Effector CD4-positive, alpha-beta T cell (primary cell): Measurements from ENCODE around the gene SPATA2.
"Not testable (repeated sequence)": the region's sequence is repeated elsewhere in the genome, so short reads cannot be mapped to it uniquely, and the experiment has no call there.

Experiments
- DNase-seq: peaks from one replicate; pipeline ENCODE4 v3.0.0-alpha.2; 2020

Gene SPATA2

DNA sequence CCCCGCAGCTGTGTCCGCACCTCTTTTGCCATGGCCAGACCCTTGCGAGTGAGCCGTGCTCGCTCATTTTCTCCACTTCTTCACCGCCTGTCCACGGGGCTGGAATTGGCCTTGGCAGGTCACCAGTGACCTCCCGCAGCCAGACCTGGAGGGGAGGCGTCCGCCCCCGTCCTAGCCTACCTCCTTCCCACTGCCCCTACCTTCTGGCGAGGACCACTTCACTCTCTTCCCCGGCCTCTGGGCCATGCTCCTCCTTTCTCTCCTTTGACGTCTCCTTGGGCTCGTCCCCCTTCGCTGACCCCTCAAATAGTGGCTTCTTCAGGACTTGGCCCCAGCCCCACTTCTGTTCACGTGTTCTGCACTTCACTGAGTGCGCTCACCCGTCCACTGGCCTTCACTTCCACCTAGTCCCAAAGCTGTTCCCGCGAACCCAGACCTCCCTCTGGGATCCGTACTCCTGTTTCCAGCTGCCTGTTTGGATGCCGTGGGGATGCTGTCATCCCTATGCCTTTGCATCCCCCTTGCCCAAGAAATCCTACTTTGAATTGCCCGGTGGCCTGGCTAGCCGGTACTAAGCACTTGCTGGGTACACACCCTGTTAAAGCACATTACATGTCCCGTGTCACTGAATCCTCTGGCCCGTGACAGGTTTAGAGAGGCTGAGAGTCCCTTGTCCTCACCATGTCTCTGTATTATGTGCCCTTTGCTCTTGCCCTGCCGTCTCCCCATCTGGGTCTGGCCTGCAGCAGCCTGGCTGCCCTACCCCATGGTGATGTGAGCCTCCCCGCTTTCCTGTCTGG lies 33.0 kb downstream of the SPATA2 start:
- no peak for DNase-seq

GRCh38 chr20:49880724-49881445 lies 34.4 kb downstream of the SPATA2 start:
- no peak for DNase-seq

DNA sequence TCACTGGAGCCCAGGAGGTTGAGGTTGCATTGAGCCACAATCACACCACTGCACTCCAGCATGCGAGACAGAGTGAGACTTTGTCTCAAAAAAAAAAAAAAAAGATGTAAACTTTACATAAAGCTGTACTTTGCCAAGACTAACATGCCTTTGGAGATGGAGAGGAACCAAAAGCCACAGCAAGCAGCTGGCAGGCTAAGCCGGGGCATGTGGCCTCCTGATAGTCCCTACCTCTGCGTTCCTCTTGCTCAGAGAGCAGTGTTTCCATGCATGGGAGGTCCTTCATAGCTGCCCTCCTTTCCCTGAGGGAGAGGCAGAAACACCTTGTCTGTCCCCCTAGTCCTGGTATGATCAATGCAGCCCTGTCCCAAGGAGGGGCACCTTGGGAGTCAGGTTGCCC lies 35.2 kb downstream of the SPATA2 start:
- DNase-seq: no peak

DNA sequence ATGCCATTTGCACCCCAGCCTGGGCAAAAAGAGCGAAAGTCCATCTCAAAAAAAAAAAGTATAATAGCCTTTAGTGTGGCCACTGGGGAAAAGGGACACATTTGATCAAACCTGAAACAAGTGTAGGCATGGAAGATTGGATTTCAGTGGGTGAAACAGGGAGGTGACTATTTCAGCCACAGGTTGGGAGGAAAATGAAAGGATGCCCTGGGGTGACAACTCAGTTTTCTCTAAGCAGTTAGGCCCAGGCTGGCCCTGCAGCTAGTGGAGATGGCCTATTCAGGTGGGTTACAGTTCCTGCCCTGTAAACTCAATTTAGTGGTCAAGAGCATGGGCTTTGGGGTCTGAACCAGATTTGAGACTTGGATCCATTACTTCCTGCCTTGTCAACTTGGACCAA lies 36.4 kb downstream of the SPATA2 start:
- no peak for DNase-seq

GRCh38 chr20:49877386-49877921 lies 37.9 kb downstream of the SPATA2 start:
- no peak for DNase-seq

DNA sequence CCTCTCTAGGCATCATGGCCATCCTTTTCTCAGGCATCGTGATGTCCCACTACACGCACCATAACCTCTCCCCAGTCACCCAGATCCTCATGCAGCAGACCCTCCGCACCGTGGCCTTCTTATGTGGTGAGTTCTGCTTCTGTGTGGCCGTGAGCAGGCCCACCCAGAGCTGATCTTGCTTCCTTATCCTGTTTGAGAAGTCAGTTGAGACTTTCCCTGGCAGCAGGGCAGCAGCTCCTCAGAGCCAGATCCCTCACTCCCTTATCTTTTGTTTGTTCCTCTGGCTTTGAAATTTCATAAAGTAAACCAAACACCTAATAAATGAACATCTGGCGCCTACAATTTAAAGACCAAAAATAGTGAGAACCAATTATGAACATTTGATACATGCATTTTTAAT lies 40.6 kb downstream of the SPATA2 start:
- no peak for DNase-seq

- no peak for DNase-seq
These were observed 43.3 kb downstream of the SPATA2 start for GRCh38 chr20:49872056-49872455.

DNA sequence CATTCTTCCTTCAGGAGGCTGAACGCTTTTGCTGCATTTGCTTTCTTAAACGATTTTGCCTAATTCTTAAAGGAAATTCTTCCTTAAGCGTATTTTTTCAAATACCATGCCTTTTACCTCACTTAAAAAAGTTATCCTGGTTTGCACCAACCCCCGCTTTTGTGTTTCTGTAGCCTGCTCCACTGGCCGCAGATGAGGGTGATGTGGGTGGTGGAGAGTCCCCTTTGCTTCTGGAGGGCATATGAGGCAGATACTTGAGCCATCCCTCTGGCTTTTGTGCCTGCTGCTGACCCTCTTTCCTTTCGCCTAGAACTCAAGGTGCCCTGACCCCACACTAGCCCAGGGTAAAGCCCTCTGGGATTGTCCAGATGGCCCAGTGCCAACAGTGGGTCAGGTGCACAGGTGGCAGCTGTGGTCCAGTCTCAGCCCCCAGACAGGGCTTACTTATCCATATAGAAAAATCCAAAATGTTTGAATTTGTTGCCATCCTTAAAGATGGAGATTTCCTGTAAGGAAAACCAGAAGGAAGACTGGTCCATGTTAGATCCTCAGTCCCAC lies 43.9 kb downstream of the SPATA2 start:
- DNase-seq: no peak

- DNase-seq: no peak
These were observed 45.1 kb downstream of the SPATA2 start for GRCh38 chr20:49870261-49870660.

DNA sequence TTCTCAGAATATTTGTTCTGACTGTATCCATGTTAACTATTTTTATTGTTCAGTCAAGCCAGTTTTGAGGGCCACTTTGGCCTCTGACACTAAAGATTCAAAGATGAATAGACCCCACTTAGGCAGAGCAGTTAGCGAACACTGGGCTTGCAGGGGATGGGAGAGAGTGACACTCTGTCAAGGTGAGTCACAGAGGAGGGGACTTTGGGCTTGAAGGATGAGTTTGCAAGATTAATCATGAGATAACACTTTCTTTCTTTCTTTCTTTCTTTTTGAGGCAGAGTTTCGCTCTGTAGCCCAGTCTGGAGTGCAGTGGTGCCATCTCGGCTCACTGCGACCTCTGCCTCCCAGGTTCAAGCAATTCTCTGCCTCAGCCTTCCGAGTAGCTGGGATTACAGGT lies 46.4 kb downstream of the SPATA2 start:
- DNase-seq: no peak

DNA sequence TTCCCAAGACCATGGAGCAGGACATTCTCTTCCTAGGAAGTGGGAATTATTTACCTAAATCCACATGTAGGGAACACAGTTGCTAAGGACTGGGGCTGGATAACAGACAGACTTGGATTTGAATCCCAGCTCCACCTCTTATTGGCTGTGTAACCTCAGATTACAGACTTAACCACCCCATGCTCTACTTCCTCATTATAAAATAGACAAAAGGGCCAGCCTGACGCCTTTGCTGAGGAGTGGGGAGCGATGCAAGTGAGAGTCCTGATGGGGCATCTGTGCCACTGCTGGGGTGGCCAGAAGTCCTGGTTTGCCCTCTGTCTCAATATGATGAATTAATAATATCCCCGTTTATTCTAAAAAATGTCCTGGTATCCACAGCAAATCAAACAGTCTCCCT lies 46.8 kb downstream of the SPATA2 start:
- DNase-seq: no peak

GRCh38 chr20:49867453-49868215 lies 47.7 kb downstream of the SPATA2 start:
- DNase-seq: no peak

DNA sequence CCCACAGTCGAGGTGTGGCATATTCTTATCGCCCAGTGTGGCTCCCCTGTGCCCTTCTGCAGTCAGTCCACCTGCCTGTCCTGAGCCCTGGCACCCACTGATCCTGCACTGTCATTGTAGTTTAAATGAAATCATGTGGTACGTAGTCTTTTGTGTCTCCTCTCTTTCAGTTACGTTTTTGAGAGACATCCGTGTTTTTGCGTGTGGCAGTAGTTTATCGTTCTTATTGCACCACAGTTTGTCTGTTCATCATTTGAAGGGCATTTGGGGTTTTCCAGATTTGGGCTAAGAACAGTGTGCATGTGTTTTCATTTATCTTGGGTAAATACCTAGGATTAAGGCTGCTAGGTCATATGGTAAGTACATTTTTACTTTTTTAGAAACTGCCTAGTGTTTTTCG lies 49.3 kb downstream of the SPATA2 start:
- DNase-seq: no peak

DNA sequence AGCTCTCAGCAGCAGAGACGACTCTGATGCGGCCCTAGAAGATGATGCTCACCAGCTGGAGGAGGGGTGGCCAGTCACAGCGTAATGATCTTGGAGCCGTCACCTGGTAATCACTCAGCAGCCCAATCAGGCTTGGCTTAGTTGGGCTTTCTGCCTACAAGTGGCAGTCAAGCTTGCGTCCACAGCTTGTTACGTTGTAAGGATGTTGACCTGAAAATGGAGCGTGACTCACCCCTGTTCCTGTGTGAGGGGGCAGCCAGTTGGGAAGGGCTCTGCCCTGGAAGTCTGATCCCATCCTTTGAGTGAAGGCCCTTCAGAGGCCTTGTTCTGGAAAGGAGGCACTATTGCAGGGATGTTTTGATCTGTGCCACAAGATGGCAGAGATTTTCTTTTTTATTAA lies 49.8 kb downstream of the SPATA2 start:
- DNase-seq: no peak

GRCh38 chr20:49863666-49864065 lies 51.7 kb downstream of the SPATA2 start:
- DNase-seq: no peak

DNA sequence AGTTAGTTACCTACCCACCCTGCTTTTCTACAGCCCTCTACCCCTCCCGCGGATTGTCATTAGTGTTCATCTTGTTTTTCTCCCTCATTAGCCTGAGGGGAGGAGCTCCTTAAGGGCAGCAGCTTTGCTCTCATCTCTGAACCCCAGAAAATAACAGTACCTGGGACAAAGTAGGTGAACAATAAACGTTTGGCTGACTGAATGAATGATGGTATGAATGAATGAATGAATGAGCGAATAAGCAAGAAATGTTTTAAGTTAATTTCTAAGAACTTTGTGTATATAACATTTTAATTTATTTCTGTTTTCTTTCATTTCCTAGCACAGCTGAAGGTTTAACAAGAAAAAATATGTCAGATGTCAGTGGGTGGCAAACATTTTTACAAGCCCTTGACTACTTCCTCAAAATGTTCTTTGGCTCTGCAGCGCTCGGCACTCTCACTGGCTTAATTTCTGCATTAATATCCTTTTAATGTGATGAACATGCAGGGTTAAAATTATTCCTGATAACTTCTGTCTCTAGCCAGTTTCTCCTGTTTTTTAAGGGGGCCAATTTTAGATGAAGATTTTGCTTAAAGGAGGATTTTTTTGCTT lies 52.6 kb downstream of the SPATA2 start:
- no peak for DNase-seq

- not testable (repeated sequence) for DNase-seq
These were observed 54.1 kb downstream of the SPATA2 start for GRCh38 chr20:49861232-49861631.

DNA sequence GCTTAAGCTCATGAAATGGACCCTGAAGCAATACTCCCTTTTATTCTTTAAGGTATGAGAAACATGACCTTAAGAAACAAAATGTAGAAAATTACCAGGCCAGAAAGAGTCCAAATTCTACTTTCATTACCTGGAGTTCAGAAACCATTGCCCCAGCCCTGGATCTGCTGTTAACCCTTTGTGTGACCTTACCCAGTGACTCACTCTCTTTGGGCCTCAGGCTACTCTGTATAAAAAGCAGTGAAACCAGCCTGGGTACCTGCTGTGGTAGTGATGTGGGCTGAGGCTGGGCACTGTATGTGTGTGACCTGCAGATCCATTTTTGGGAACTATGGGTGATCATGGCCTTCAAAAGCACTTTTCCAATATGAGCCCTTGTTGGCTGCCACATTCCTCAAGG lies 55.5 kb downstream of the SPATA2 start:
- no peak for DNase-seq

DNA sequence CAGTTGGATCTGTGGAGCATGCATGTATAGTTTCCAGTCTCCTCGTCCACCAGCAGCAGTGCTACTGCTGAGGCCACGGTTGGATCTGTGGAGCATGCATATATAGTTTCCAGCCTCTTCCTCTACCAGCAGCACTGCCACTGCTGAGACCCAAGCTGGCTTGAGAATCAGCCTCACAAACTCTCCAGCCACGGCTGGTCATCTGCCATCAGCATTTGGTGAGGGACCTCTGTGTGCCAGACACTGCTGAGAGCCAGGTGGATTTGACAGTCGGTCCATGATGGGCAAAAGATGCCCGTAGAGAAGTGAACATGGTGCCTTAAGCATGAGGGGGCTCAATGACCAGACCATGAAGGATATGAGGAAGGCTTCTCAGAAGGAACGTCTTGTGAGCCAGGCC lies 56.3 kb downstream of the SPATA2 start:
- no peak for DNase-seq

- DNase-seq: no peak
These were observed 57.2 kb downstream of the SPATA2 start for GRCh38 chr20:49858076-49858585.

DNA sequence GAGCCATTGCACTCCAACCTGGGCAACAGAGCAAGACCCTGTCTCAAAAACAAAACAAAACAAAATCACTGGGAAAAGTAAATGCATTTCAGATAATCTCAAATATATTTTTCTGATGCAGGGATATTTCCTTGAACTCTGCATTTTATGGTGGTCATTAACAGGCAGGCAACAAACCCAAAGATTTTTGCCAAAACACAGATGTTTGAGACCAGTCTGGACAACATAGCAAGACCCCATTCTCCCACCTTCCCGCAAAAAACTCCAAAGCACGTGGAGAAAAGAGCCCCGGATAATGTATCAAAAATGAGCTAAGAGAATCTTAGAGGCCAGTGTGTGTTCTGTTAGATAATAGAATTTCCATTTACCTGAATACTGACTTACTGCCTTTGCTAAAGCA lies 58.4 kb downstream of the SPATA2 start:
- no peak for DNase-seq

GRCh38 chr20:49854190-49854875 lies 61.0 kb downstream of the SPATA2 start:
- no peak for DNase-seq
